Testis (tissue), 2 donors: ENCODE results near the gene DPEP2.
"Not testable (repeated sequence)": the region's sequence is repeated elsewhere in the genome, so short reads cannot be mapped to it uniquely, and the experiment has no call there.

Source experiments
- POLR2A ChIP-seq: fragments of 450-650 bp; IDR thresholded peaks from one replicate; pipeline ENCODE4 v1.6.1; 2017; ENCODE audit warnings: antibody characterized with exemption, mild to moderate bottlenecking, moderate library complexity
- TF ChIP-seq, protein P1 (sequence below), 3 experiments: fragments of 450-650 bp in 2 of 3; fragments of 200-600 bp in 1 of 3; sonication (generic) in 1 of 3; IDR thresholded peaks; one replicate each; pipeline ENCODE4 v1.5.1; 2016 to 2019; ENCODE audit warnings: antibody characterized with exemption in 3 of 3, mild to moderate bottlenecking in 2 of 3, moderate library complexity in 1 of 3

DNA sequence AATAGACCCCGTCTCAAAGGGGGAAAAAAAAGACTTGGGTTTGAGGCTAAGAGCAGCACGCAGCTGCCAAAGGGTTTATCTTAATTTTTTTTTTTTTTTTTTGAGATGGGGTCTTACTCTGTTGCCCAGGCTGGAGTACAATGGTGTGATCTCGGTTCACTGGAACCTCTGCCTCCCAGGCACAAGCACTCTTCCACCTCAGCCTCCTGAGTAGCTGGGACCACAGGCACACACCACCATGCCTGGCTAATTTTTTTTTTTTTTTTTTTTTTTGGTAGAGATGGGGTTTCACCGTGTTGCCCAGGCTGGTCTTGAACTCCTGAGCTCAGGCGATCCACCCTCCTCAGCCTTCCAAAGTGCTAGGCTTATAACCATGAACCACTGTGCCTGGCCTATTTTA is 61.6 kb downstream of the DPEP2 start:
- TF ChIP-seq, protein P1, sequence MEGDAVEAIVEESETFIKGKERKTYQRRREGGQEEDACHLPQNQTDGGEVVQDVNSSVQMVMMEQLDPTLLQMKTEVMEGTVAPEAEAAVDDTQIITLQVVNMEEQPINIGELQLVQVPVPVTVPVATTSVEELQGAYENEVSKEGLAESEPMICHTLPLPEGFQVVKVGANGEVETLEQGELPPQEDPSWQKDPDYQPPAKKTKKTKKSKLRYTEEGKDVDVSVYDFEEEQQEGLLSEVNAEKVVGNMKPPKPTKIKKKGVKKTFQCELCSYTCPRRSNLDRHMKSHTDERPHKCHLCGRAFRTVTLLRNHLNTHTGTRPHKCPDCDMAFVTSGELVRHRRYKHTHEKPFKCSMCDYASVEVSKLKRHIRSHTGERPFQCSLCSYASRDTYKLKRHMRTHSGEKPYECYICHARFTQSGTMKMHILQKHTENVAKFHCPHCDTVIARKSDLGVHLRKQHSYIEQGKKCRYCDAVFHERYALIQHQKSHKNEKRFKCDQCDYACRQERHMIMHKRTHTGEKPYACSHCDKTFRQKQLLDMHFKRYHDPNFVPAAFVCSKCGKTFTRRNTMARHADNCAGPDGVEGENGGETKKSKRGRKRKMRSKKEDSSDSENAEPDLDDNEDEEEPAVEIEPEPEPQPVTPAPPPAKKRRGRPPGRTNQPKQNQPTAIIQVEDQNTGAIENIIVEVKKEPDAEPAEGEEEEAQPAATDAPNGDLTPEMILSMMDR (IDR thresholded peaks at IDR 0.05): not testable (repeated sequence)
- not testable (repeated sequence) for TF ChIP-seq POLR2A
